Activated CD8-positive, alpha-beta T cell treated with anti-CD3 and anti-CD28 coated beads for 36 hours (primary cell): ENCODE data around the gene FBRSL1. TPM values are rescaled to one million over a fixed set of nuclear protein-coding genes. Genes with fewer than 3 reads are reported as not detected.
"Not testable (repeated sequence)": the region's sequence is repeated elsewhere in the genome, so short reads cannot be mapped to it uniquely, and the experiment has no call there.

Experiments used
- ATAC-seq: fragments of 200-7000 bp; cut with Tn5 transposase; one replicate; pipeline ENCODE4 v1.10.0; 2021; ENCODE audit warnings: mild to moderate bottlenecking, moderate library complexity
- CTCF ChIA-PET: fragments of 350-600 bp; sonication (Branson Sonifier 250); formaldehyde crosslinking; loops from one replicate; lab custom pipeline; 2021; ENCODE audit warnings: antibody characterized with exemption; lab: Charles Lee
- POLR2A ChIA-PET: fragments of 350-600 bp; sonication (Branson Sonifier 250); formaldehyde crosslinking; loops from one replicate; lab custom pipeline; 2021; ENCODE audit warnings: antibody characterized with exemption; lab: Charles Lee
- DNase-seq: peaks from one replicate; pipeline ENCODE4 v3.0.0-alpha.2; 2020
- H3K27ac Mint-ChIP-seq: one replicate; pipeline ENCODE4 v1.8.0; 2021; ENCODE audit warnings: mild to moderate bottlenecking, mixed read lengths
- H3K27me3 Mint-ChIP-seq: one replicate; pipeline ENCODE4 v1.8.0; 2021; ENCODE audit warnings: mixed read lengths
- H3K36me3 Mint-ChIP-seq: one replicate; pipeline ENCODE4 v1.8.0; 2021; ENCODE audit warnings: low read depth, mixed read lengths
- H3K4me1 Mint-ChIP-seq: one replicate; pipeline ENCODE4 v1.8.0; 2021; ENCODE audit warnings: low read depth, mixed read lengths
- H3K4me3 Mint-ChIP-seq: one replicate; pipeline ENCODE4 v1.8.0; 2021; ENCODE audit warnings: mild to moderate bottlenecking, moderate library complexity, mixed read lengths
- H3K9me3 Mint-ChIP-seq: one replicate; pipeline ENCODE4 v1.8.0; 2021; ENCODE audit warnings: mixed read lengths
- intact Hi-C: fragments of 100-400 bp; cut with micrococcal nuclease; formaldehyde crosslinking; loops from one replicate; pipeline ENCODE4 v1.10.0; 2022
- total RNA-seq, 2 experiments: library from RNA; stranded (reverse); gene quantifications; one replicate each; pipeline ENCODE4 v1.2.3, GENCODE V29; 2021
- TF ChIP-seq, protein P1 (sequence below): fragments of 200-600 bp; IDR thresholded peaks from one replicate; pipeline ENCODE4 v1.8.0; 2022; ENCODE audit warnings: antibody characterized with exemption, mild to moderate bottlenecking

The FBRSL1 gene
- total RNA-seq, 2 experiments from 2014 or later = 41.4 to 48.1 TPM

DNA sequence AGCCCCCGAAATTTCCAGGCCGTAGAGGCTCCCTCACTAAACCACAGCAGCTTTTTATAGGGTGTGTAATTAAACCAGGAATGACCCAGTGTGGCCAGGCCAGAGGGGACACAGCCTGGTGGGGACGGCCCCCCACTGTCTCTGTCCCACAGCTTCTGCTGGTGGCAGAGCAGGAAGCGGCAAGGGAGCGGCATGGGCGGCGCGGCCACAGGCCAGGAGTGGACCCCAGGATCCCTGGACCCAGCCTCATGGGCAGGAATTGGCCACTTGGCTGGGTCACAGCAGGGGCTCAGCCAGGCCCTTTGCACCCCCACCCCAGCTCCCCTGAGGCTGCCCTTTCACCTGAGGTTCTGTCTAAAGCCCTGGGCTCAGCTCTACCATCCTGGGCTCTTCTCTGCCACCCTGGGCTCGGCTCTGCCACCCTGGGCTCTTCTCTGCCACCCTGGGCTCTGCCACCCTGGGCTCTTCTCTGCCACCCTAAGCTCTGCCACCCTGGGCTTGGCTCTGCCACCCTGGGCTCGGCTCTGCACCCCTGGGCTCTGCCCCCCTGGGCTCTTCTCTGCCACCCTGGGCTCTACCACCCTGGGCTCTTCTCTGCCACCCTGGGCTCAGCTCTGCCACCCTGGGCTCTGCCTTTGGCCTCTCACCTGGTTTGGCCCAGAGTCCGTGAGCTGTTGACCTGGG, 39.3 kb downstream of the FBRSL1 start:
- ChIA-PET CTCF (interaction anchor here (0.8 to 1.5 kb wide), 2 partner anchors 114 to 155 kb away, joined by 3 to 4 read pairs; no protein-coding TSS in a partner anchor), POLR2A (no interaction called here)
- DNase-seq (no peak), ATAC-seq (no peak)
- Mint-ChIP-seq H3K4me3 (no peak overlapping the region), H3K9me3 (no peaks in the 10 kb centered on the region), H3K4me1 (no peaks in the 10 kb centered on the region), H3K27ac (no peak overlapping the region), H3K27me3 (no peaks in the 10 kb centered on the region), H3K36me3 (peaks cover 2% of the 10 kb centered on the region)
- TF ChIP-seq, protein P1, sequence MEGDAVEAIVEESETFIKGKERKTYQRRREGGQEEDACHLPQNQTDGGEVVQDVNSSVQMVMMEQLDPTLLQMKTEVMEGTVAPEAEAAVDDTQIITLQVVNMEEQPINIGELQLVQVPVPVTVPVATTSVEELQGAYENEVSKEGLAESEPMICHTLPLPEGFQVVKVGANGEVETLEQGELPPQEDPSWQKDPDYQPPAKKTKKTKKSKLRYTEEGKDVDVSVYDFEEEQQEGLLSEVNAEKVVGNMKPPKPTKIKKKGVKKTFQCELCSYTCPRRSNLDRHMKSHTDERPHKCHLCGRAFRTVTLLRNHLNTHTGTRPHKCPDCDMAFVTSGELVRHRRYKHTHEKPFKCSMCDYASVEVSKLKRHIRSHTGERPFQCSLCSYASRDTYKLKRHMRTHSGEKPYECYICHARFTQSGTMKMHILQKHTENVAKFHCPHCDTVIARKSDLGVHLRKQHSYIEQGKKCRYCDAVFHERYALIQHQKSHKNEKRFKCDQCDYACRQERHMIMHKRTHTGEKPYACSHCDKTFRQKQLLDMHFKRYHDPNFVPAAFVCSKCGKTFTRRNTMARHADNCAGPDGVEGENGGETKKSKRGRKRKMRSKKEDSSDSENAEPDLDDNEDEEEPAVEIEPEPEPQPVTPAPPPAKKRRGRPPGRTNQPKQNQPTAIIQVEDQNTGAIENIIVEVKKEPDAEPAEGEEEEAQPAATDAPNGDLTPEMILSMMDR = no peak
- intact Hi-C loops = no loop called here

DNA sequence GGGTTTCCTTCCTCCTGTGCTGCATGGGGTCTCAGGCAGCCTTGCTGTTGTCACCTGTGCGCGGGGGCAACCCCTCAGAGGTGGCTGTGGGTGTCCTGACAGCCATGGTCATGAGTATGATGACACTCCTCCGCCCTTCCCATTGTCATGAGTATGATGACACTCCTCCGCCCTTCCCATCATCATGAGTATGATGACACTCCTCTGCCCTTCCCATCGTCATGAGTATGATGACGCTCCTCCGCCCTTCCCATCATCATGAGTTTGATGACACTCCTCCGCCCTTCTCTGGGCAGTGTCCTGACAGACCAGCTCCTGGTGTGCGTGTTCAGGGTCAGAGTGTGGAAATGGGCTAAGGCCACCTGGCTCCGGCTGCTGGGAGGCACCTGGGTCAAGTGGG, 40.0 kb downstream of the FBRSL1 start:
- Mint-ChIP-seq H3K9me3 (no peaks in the 10 kb centered on the region), H3K4me1 (no peaks in the 10 kb centered on the region), H3K27me3 (no peaks in the 10 kb centered on the region), H3K36me3 (peaks cover 2% of the 10 kb centered on the region), H3K4me3 (no peak overlapping the region), H3K27ac (no peak overlapping the region)
- ChIA-PET CTCF (interaction anchor here (0.8 to 1.5 kb wide), 2 partner anchors 115 to 156 kb away, joined by 3 to 4 read pairs; no protein-coding TSS in a partner anchor), POLR2A (no interaction called here)
- TF ChIP-seq, protein P1 = no peak
- intact Hi-C loops = no loop called here
- no peak for DNase-seq
- ATAC-seq = no peak

DNA sequence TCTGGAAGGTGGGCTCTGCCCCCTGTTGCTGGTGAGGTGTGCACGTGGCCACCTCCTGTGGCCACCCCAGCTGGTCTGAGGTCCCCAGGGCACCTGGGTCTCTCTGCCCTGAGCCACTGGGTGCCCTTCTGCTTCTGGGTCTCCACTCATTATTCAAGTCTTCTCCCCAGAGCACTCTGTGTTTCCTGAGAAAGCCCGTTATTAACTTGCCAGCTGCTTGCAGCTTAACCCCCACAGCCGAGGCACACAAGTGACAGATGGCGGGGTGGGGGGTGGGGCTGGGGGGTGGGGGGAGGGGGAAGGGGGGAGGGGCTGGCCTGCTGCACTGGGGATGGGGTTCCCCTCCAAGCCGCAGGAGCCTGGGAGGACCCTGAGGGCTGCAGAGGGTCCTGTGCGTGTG, 40.5 kb downstream of the FBRSL1 start:
- CTCF ChIA-PET = no interaction called here
- intact Hi-C loops = no loop called here
- POLR2A ChIA-PET = no interaction called here
- ATAC-seq (no peak), DNase-seq (no peak)
- peaks cover 2% of the 10 kb centered on the region for H3K36me3 Mint-ChIP-seq
- H3K27me3 Mint-ChIP-seq = no peaks in the 10 kb centered on the region
- H3K27ac Mint-ChIP-seq = no peak overlapping the region
- no peak overlapping the region for H3K4me3 Mint-ChIP-seq
- no peaks in the 10 kb centered on the region for H3K9me3 Mint-ChIP-seq
- no peaks in the 10 kb centered on the region for H3K4me1 Mint-ChIP-seq
- TF ChIP-seq, protein P1 = no peak

DNA sequence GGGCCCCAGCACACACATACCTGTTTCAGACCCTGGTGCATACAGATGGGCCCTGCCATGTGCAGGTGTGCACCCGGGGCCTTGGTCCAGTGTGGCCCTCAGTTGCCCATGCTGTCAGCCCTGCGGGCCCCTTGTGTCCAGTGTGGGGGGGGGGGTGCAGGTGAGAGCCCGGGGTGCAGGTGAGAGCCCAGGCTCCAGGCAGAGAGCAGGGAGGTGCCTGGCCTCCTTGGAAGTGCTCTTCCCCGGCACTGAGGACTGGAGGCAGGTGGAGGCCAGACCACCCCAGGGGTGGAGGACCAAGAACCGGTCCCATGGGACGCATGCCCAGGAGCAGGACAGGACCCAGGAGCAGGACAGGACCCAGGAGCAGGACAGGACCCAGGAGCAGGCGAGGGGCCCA, 40.9 kb downstream of the FBRSL1 start:
- ChIA-PET CTCF (no interaction called here), POLR2A (no interaction called here)
- intact Hi-C loops = no loop called here
- DNase-seq (no peak), ATAC-seq (no peak)
- H3K4me1 Mint-ChIP-seq = no peaks in the 10 kb centered on the region
- H3K27ac Mint-ChIP-seq = no peak overlapping the region
- H3K4me3 Mint-ChIP-seq = no peak overlapping the region
- peaks cover 3% of the 10 kb centered on the region for H3K9me3 Mint-ChIP-seq
- TF ChIP-seq, protein P1 = no peak
- peaks cover 2% of the 10 kb centered on the region for H3K36me3 Mint-ChIP-seq
- H3K27me3 Mint-ChIP-seq = no peaks in the 10 kb centered on the region

DNA sequence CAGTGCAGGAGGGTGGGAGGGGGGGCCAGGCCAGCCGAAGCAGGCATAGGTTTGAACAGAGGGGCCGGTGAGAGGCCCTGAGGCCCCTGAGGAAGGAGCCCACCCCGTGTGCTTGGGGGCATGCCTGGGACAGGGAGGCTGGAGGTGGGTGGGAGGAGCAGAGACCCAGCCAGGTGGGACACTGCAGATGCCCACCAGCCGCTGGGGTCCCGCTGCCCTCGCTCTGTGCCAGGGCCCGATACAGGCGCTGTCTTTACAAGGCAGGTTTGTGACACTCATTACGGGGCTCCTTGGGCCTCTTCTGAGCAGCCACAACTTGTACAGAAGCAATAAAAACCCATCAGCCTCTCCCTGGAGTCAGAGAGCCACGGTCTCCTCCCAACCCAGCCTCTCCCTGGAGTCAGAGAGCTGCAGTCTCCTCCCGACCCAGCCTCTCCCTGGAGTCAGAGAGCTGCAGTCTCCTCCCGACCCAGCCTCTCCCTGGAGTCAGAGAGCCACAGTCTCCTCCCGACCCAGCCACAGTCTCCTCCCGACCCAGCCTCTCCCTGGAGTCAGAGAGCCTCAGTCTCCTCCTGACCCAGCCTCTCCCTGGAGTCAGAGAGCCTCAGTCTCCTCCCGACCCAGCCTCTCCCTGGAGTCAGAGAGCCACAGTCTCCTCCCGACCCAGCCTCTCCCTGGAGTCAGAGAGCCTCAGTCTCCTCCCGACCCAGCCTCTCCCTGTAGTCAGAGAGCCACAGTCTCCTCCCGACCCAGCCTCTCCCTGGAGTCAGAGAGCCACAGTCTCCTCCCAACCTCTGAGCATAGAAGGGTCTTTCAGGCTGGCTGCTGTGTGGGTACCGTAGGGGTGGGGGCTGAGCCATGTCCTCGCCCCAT, 43.0 kb downstream of the FBRSL1 start:
- DNase-seq, ATAC-seq, H3K9me3 Mint-ChIP-seq, H3K27ac Mint-ChIP-seq, intact Hi-C loops, H3K27me3 Mint-ChIP-seq, CTCF ChIA-PET, H3K36me3 Mint-ChIP-seq, H3K4me3 Mint-ChIP-seq, POLR2A ChIA-PET, H3K4me1 Mint-ChIP-seq: not testable (repeated sequence)
